SK-N-SH treated with all-trans-retinoic acid at 6 μM for 48 hours (cell line): ENCODE results near the gene LMTK2.

Experiments used
- ATAC-seq: fragments of 200-7000 bp; cut with Tn5 transposase; 3 replicates; pipeline ENCODE4 v1.9.1; 2020; ENCODE audit warnings: mild to moderate bottlenecking, moderate library complexity
- ARNTL ChIP-seq: fragments of 450-650 bp; formaldehyde crosslinking; IDR thresholded peaks from 2 replicates; pipeline ENCODE4 v1.5.0; 2020; ENCODE audit warnings: low read depth, mild to moderate bottlenecking, moderate library complexity, borderline replicate concordance
- BACH2 ChIP-seq: fragments of 250-450 bp; sonication (Bioruptor Pico); IDR thresholded peaks from 2 replicates; pipeline ENCODE4 v1.9.0; 2021; ENCODE audit warnings: mild to moderate bottlenecking, borderline replicate concordance
- CSDC2 ChIP-seq: fragments of 250-450 bp; sonication (Bioruptor Pico); IDR thresholded peaks from 2 replicates; pipeline ENCODE4 v1.5.0; 2020; ENCODE audit warnings: mild to moderate bottlenecking, moderate library complexity
- CSRNP3 ChIP-seq: fragments of 250-450 bp; sonication (Bioruptor Pico); IDR thresholded peaks from 2 replicates; pipeline ENCODE4 v1.5.1; 2021; ENCODE audit warnings: mild to moderate bottlenecking, moderate library complexity
- ESRRG ChIP-seq: fragments of 250-450 bp; sonication (Bioruptor Pico); IDR thresholded peaks from 2 replicates; pipeline ENCODE4 v1.6.1; 2021; ENCODE audit warnings: mild to moderate bottlenecking
- GLIS3 ChIP-seq: fragments of 250-450 bp; sonication (Bioruptor Pico); IDR thresholded peaks from 2 replicates; pipeline ENCODE4 v1.5.0; 2020; ENCODE audit warnings: mild to moderate bottlenecking, moderate library complexity
- ISL1 ChIP-seq: fragments of 250-450 bp; sonication (Bioruptor Pico); IDR thresholded peaks from 2 replicates; pipeline ENCODE4 v2.1.2; 2022; ENCODE audit warnings: mild to moderate bottlenecking, moderate library complexity
- PPARA ChIP-seq: fragments of 250-450 bp; sonication (Bioruptor Pico); IDR thresholded peaks from 2 replicates; pipeline ENCODE4 v1.5.0; 2020; ENCODE audit warnings: mild to moderate bottlenecking, borderline replicate concordance
- RARB ChIP-seq: fragments of 250-450 bp; sonication (Bioruptor Pico); IDR thresholded peaks from 2 replicates; pipeline ENCODE4 v1.8.0; 2021; ENCODE audit warnings: mild to moderate bottlenecking, moderate library complexity
- SNAI2 ChIP-seq: fragments of 250-450 bp; sonication (Bioruptor Pico); IDR thresholded peaks from 2 replicates; pipeline ENCODE4 v1.5.0; 2020; ENCODE audit warnings: mild to moderate bottlenecking, moderate library complexity
- TCF4 ChIP-seq: fragments of 250-450 bp; sonication (Bioruptor Pico); IDR thresholded peaks from 2 replicates; pipeline ENCODE4 v1.8.0; 2021; ENCODE audit warnings: mild to moderate bottlenecking, moderate library complexity, borderline replicate concordance
- TOX ChIP-seq: fragments of 250-450 bp; sonication (Bioruptor Pico); IDR thresholded peaks from 2 replicates; pipeline ENCODE4 v1.8.0; 2021; ENCODE audit warnings: mild to moderate bottlenecking, moderate library complexity, borderline replicate concordance
- ZC3H10 ChIP-seq: fragments of 250-450 bp; sonication (Bioruptor Pico); IDR thresholded peaks from 2 replicates; pipeline ENCODE4 v1.5.1; 2021; ENCODE audit warnings: mild to moderate bottlenecking, moderate library complexity
- ZFP3 ChIP-seq: fragments of 250-450 bp; sonication (Bioruptor Pico); IDR thresholded peaks from 2 replicates; pipeline ENCODE4 v1.5.0; 2020; ENCODE audit warnings: mild to moderate bottlenecking, moderate library complexity
- ZNF565 ChIP-seq: fragments of 450-650 bp; formaldehyde crosslinking; conservative IDR thresholded peaks from 2 replicates; pipeline ENCODE4 v1.5.0; 2020; ENCODE audit warnings: low read depth, mild to moderate bottlenecking, moderate library complexity
- ZNF70 ChIP-seq: fragments of 450-650 bp; formaldehyde crosslinking; IDR thresholded peaks from 2 replicates; pipeline ENCODE4 v1.5.0; 2020; ENCODE audit warnings: mild to moderate bottlenecking, moderate library complexity
- ZNF8 ChIP-seq: fragments of 450-650 bp; formaldehyde crosslinking; IDR thresholded peaks from 2 replicates; pipeline ENCODE4 v1.5.0; 2020; ENCODE audit warnings: mild to moderate bottlenecking, moderate library complexity
- TF ChIP-seq, protein P1 (sequence below): fragments of 250-450 bp; sonication (Bioruptor Pico); IDR thresholded peaks from 2 replicates; pipeline ENCODE4 v1.8.0; 2020; ENCODE audit warnings: mild to moderate bottlenecking, moderate library complexity, borderline replicate concordance
- TF ChIP-seq, protein P2 (sequence below): fragments of 250-450 bp; sonication (Bioruptor Pico); IDR thresholded peaks from 2 replicates; pipeline ENCODE4 v1.8.0; 2021; ENCODE audit warnings: low read depth, mild to moderate bottlenecking, moderate library complexity, borderline replicate concordance

Gene LMTK2

GRCh38 chr7:98221611-98222532 is 115.2 kb downstream of the LMTK2 start:
- no peak for ATAC-seq
- TF ChIP-seq PPARA (CRISPR knock-in tag) (no peak), ZNF70 (no peak), ZNF8 (CRISPR knock-in tag) (no peak), ZNF565 (CRISPR knock-in tag) (no peak), ESRRG (CRISPR knock-in tag) (no peak), GLIS3 (no peak), ISL1 (no peak), TCF4 (no peak), CSDC2 (no peak), RARB (CRISPR knock-in tag) (no peak), TOX (CRISPR knock-in tag) (no peak), SNAI2 (CRISPR knock-in tag) (no peak), ZFP3 (no peak), ZC3H10 (no peak)
- TF ChIP-seq, protein P1, sequence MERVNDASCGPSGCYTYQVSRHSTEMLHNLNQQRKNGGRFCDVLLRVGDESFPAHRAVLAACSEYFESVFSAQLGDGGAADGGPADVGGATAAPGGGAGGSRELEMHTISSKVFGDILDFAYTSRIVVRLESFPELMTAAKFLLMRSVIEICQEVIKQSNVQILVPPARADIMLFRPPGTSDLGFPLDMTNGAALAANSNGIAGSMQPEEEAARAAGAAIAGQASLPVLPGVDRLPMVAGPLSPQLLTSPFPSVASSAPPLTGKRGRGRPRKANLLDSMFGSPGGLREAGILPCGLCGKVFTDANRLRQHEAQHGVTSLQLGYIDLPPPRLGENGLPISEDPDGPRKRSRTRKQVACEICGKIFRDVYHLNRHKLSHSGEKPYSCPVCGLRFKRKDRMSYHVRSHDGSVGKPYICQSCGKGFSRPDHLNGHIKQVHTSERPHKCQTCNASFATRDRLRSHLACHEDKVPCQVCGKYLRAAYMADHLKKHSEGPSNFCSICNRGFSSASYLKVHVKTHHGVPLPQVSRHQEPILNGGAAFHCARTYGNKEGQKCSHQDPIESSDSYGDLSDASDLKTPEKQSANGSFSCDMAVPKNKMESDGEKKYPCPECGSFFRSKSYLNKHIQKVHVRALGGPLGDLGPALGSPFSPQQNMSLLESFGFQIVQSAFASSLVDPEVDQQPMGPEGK (CRISPR knock-in tag), result no peak
- TF ChIP-seq, protein P2, sequence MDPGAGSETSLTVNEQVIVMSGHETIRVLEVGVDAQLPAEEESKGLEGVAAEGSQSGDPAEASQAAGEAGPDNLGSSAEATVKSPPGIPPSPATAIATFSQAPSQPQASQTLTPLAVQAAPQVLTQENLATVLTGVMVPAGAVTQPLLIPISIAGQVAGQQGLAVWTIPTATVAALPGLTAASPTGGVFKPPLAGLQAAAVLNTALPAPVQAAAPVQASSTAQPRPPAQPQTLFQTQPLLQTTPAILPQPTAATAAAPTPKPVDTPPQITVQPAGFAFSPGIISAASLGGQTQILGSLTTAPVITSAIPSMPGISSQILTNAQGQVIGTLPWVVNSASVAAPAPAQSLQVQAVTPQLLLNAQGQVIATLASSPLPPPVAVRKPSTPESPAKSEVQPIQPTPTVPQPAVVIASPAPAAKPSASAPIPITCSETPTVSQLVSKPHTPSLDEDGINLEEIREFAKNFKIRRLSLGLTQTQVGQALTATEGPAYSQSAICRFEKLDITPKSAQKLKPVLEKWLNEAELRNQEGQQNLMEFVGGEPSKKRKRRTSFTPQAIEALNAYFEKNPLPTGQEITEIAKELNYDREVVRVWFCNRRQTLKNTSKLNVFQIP (CRISPR knock-in tag), result no peak

- ATAC-seq, result no peak
- TF ChIP-seq ARNTL, result no peak
- TF ChIP-seq, protein P1 (CRISPR knock-in tag), result no peak
- TF ChIP-seq SNAI2 (CRISPR knock-in tag), result no peak
- TF ChIP-seq CSRNP3 (CRISPR knock-in tag), result no peak
- TF ChIP-seq ISL1, result no peak
- TF ChIP-seq PPARA (CRISPR knock-in tag), result no peak
- TF ChIP-seq ZNF8 (CRISPR knock-in tag), result no peak
- no peak for TF ChIP-seq BACH2
- no peak for TF ChIP-seq RARB (CRISPR knock-in tag)
- TF ChIP-seq, protein P2 (CRISPR knock-in tag), result no peak
Measured at GRCh38 chr7:98222533-98223195, 116.0 kb downstream of the LMTK2 start.

- TF ChIP-seq SNAI2 (CRISPR knock-in tag) (no peak), CSRNP3 (CRISPR knock-in tag) (no peak)
- ATAC-seq, result no peak
Measured at GRCh38 chr7:98223351-98223897, 116.8 kb downstream of the LMTK2 start.
